Adrenal gland (tissue), 12 donors: ENCODE data around the gene APOBEC3A. TPM values are rescaled to one million over a fixed set of nuclear protein-coding genes. Genes with fewer than 3 reads are reported as not detected.

ENCODE experiments used
- DNase-seq, 7 donors: peaks; one replicate each; pipeline ENCODE4 v3.0.0-alpha.2; 2019 to 2020
- H3K27ac ChIP-seq, 5 donors: fragments of 200-600 bp; sonication (generic) in 4 of 5; 1 replicate in 3 of 5; 2 replicates in 2 of 5; pipeline versions ENCODE4 v1.5.1 to v1.8.0; 2016 to 2020; ENCODE audit warnings: mild to moderate bottlenecking in 1 of 5
- H3K27me3 ChIP-seq: fragments of 200-600 bp; 2 replicates; pipeline ENCODE4 v1.8.0; 2021
- H3K36me3 ChIP-seq, 2 donors: fragments of 200-600 bp; replicated peaks in 1 of 2; 1 replicate in 1 of 2; 2 replicates in 1 of 2; pipeline versions ENCODE4 v1.5.1 to v1.8.0; 2018 to 2022
- H3K4me1 ChIP-seq, 2 donors: fragments of 200-600 bp; replicated peaks in 1 of 2; 1 replicate in 1 of 2; 2 replicates in 1 of 2; pipeline versions ENCODE4 v1.5.1 to v1.8.0; 2018 to 2021
- H3K4me3 ChIP-seq, 4 donors: fragments of 200-600 bp; sonication (generic) in 3 of 4; one replicate each; pipeline ENCODE4 v1.5.1; 2016 to 2018
- H3K9me3 ChIP-seq, 3 donors: fragments of 200-600 bp; sonication (generic) in 1 of 3; replicated peaks in 1 of 3; 1 replicate in 2 of 3; 2 replicates in 1 of 3; pipeline versions ENCODE4 v1.5.1 to v1.8.0; 2016 to 2021
- POLR2A ChIP-seq, 2 donors: fragments of 450-650 bp; IDR thresholded peaks; one replicate each; pipeline ENCODE4 v1.6.1; 2017; ENCODE audit warnings: antibody characterized with exemption in 2 of 2, mild to moderate bottlenecking in 2 of 2, moderate library complexity in 1 of 2
- WGBS, 4 donors: extraction: QIAGEN DNeasy Blood & Tissue Kit in 2 of 4; methylation state at CpG; one replicate each; pipeline versions ENCODE4 v1.1.5 to v1.1.7; 2013 to 2017; 5-methylcytosine and 5-hydroxymethylcytosine counted together
- intact Hi-C, 2 donors: fragments of 100-400 bp; cut with DNase I; formaldehyde crosslinking; loops; one replicate each; pipeline versions ENCODE4 v1.14.1 to v1.15.0; 2022 to 2023
- polyA plus RNA-seq, 3 donors: library from polyadenylated mRNA; stranded (reverse); fragments of 200-250 nt in 2 of 3; fragments of 350-450 nt in 1 of 3; fragmentation: Illumina TruSeq in 1 of 3; extraction: RNeasy Lipid Tissue Mini Kit (QIAGEN cat#74804) in 1 of 3; gene quantifications; one replicate each; pipeline ENCODE4 v1.2.3, GENCODE V29; 2013 to 2014
- total RNA-seq, 9 donors: library from RNA; depleted of rRNA in 4 of 9; stranded (reverse); fragments of >200 nt in 4 of 9; fragments of 120-200 nt in 1 of 9; fragmentation: NEBNext Ultra II Directional in 1 of 9; extraction: Animal tissue kit (Norgen Biotek cat#: 25700) in 1 of 9; gene quantifications; one replicate each; pipeline versions ENCODE4 v1.1.0 to v1.2.4, GENCODE V29; 2013 to 2023
- TF ChIP-seq, protein P1 (sequence below), 6 experiments: fragments of 450-650 bp in 4 of 6; fragments of 200-600 bp in 2 of 6; sonication (generic) in 1 of 6; IDR thresholded peaks; 1 replicate in 5 of 6; 2 replicates in 1 of 6; pipeline versions ENCODE4 v1.5.1 to v1.8.0; 2016 to 2021; ENCODE audit warnings: antibody characterized with exemption in 6 of 6, mild to moderate bottlenecking in 2 of 6, moderate library complexity in 1 of 6
- donor health status: healthy with polysubstance abuse.
- donor health status: Bipolar disorder and iron deficiency.
- donor health status: DM: yes; HTN: yes; CAD: no.
- donor health status: DM: no; HTN: no; CAD: no.
- donor health status: DM: no; HTN: no; CAD: no.
- donor health status: DM: yes; HTN: yes; CAD: no.

Gene APOBEC3A
- total and polyA plus RNA-seq, 12 donors = 0.27 to 0.95 (median 0.48) TPM; not detected in 4

DNA sequence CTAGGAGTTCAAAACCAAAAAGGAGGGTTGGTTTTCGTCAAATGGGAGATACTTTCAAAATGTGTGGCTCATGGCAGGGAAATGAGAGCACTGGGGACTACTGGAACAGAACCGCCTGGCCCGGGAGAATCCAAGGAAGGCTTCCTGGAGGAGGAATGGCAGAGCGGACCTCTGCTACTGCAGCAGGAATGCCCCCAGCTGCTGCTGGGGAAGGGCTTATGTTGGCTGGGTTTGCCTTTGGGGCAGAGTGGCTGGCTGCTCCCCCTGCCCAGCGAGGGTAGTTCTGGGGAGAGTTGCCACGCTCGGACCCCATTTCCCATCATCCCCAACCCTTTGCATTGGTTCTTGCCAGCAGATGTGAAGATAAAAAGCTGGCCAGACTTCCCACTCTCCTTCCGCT is 10.6 kb upstream of the APOBEC3A start:
- H3K4me1 ChIP-seq = no peaks in the 10 kb centered on the region
- no peaks in the 10 kb centered on the region for H3K9me3 ChIP-seq
- no peak for DNase-seq
- WGBS, 4 donors = 84 to 89% (median 85%) methylated on average over 7 to 8 of the region's 8 CpGs
- no peak for TF ChIP-seq POLR2A (IDR thresholded peaks at IDR 0.05)
- TF ChIP-seq, protein P1, sequence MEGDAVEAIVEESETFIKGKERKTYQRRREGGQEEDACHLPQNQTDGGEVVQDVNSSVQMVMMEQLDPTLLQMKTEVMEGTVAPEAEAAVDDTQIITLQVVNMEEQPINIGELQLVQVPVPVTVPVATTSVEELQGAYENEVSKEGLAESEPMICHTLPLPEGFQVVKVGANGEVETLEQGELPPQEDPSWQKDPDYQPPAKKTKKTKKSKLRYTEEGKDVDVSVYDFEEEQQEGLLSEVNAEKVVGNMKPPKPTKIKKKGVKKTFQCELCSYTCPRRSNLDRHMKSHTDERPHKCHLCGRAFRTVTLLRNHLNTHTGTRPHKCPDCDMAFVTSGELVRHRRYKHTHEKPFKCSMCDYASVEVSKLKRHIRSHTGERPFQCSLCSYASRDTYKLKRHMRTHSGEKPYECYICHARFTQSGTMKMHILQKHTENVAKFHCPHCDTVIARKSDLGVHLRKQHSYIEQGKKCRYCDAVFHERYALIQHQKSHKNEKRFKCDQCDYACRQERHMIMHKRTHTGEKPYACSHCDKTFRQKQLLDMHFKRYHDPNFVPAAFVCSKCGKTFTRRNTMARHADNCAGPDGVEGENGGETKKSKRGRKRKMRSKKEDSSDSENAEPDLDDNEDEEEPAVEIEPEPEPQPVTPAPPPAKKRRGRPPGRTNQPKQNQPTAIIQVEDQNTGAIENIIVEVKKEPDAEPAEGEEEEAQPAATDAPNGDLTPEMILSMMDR (IDR thresholded peaks at IDR 0.05) = no peak
- H3K4me3 ChIP-seq = no peak overlapping the region
- H3K36me3 ChIP-seq = no peaks in the 10 kb centered on the region
- no peak overlapping the region for H3K27ac ChIP-seq
- intact Hi-C loops = no loop called here
- H3K27me3 ChIP-seq = no peaks in the 10 kb centered on the region

DNA sequence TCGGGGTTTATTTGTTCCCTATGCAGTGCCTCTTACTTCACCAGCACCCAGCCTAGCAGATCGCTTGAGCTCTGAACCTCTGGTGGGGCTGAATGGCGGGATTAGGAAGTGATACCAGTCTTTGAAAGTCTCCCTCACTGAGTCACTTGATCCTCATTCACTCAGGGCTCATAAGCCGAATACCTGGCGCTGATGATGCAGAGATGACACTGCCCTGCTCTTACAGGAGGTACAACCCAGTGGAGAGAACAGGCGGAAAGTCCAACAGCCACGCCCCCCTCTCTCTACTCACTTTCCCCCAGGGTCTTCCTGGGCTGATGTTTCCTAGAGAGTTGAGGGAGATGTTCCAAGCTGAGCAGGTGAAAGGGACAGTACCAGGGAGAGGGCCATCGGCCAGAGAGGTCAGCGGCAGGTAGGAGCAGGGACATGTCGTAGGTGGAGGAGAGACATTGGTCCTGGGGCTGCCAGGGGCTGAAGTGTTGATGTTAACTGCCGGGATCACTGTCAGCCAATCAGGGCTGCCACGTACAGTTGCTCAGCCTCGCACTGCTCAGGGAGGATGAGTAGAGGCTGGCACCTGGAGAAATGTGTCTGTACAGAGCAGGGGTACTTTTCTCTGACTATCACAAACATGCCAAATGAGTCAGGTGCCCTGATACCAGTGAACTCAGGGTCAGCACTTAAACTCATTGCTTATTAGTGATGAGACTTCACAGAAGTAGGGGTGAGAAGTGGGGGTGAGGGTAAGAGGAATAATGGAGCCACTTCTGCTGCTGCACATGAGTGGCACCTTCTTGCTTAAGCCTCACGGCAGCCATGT is 9.9 kb upstream of the APOBEC3A start:
- DNase-seq = no peak
- H3K9me3 ChIP-seq = no peaks in the 10 kb centered on the region
- H3K4me1 ChIP-seq = no peaks in the 10 kb centered on the region
- no peak overlapping the region for H3K4me3 ChIP-seq
- no peak for TF ChIP-seq POLR2A (IDR thresholded peaks at IDR 0.05)
- TF ChIP-seq, protein P1 (IDR thresholded peaks at IDR 0.05) = no peak
- intact Hi-C loops = no loop called here
- no peaks in the 10 kb centered on the region for H3K36me3 ChIP-seq
- WGBS, 4 donors = 77 to 84% (median 80%) methylated on average over 12 to 14 of the region's 14 CpGs
- H3K27ac ChIP-seq = no peak overlapping the region
- no peaks in the 10 kb centered on the region for H3K27me3 ChIP-seq

DNA sequence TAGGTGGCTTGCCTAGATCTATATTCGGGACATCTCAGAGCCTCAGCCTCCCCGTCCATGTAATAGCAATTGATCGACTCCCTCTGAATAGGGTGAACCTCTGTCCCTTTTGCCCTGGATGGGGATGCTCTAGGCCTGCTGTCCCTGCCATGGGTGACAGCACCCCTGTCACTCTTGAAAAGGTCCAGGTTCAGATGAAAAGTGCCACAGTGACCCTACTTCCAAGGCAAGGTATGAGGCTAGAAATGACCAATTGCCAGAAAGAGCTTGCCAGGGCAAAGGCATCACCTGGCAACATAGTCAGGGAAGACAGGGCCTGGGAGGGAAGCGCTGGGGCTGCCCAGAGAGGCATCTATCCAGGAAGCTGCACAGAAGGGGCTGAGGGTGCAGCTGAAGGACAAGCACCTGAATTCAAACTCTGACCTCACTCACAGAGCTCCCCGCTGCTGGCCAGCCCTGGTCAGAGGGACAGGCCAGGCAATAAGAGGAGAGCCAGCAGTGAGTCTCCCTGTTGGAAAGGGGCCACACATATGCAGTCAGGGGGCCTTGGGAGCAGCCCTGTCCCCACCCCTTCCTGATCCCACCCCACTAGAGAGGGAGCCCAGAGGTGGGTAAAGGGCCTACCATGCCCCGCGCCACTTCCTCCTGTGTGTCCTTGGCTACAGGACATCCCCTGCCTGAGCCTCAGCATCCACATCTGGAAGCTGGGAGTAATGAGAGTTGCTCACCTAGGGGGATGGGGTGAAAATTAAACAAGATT is 9.0 kb upstream of the APOBEC3A start:
- intact Hi-C loops = no loop called here
- H3K4me1 ChIP-seq = no peaks in the 10 kb centered on the region
- H3K27ac ChIP-seq = no peak overlapping the region
- TF ChIP-seq POLR2A (IDR thresholded peaks at IDR 0.05) = no peak
- TF ChIP-seq, protein P1 (IDR thresholded peaks at IDR 0.05) = no peak
- no peaks in the 10 kb centered on the region for H3K9me3 ChIP-seq
- no peak overlapping the region for H3K4me3 ChIP-seq
- H3K27me3 ChIP-seq = no peaks in the 10 kb centered on the region
- WGBS, 4 donors = 86 to 100% (median 93%) methylated on average over 4 to 7 of the region's 7 CpGs
- no peaks in the 10 kb centered on the region for H3K36me3 ChIP-seq
- DNase-seq = no peak

DNA sequence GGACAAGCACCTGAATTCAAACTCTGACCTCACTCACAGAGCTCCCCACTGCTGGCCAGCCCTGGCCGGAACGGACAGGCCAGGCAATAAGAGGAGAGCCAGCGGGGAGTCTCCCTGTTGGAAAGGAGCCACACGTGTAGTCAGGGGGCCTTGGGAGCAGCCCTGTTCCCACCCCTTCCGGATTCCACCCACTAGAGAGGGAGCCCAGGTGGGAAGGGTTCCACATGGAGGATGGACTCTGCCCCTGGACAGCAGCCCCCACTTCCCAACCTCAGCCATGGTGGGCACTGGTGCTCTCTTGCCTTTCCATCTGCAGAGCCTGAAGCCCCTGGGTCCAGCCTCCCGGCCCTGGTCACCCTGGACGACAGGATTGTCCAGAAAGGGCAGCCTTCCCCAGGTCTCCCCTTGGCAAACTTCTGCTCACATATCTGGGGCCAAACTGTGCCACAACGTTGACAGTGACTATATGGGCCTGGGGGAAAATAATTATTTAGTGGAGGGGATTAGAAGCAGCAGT is 7.5 kb upstream of the APOBEC3A start:
- DNase-seq = no peak
- Histone ChIP-seq H3K4me1 (no peaks in the 10 kb centered on the region), H3K27ac (no peak overlapping the region), H3K27me3 (no peaks in the 10 kb centered on the region), H3K4me3 (no peak overlapping the region), H3K36me3 (no peaks in the 10 kb centered on the region), H3K9me3 (no peaks in the 10 kb centered on the region)
- intact Hi-C loops = no loop called here
- TF ChIP-seq, protein P1 (IDR thresholded peaks at IDR 0.05) = no peak
- no peak for TF ChIP-seq POLR2A (IDR thresholded peaks at IDR 0.05)
- WGBS, 4 donors = 75 to 79% (median 78%) methylated on average over 3 to 8 of the region's 8 CpGs
